GM21825 (cell line): ENCODE data around the gene PCDH18.
"Not testable (repeated sequence)": the region's sequence is repeated elsewhere in the genome, so short reads cannot be mapped to it uniquely, and the experiment has no call there.

Experiments
- ATAC-seq: cut with Tn5 transposase; IDR thresholded peaks from one replicate; pipeline ENCODE4 v1.9.1; 2021; ENCODE audit warnings: mild to moderate bottlenecking, moderate library complexity; ENCODE audit not compliant: unreplicated experiment

PCDH18 gene, protein sequence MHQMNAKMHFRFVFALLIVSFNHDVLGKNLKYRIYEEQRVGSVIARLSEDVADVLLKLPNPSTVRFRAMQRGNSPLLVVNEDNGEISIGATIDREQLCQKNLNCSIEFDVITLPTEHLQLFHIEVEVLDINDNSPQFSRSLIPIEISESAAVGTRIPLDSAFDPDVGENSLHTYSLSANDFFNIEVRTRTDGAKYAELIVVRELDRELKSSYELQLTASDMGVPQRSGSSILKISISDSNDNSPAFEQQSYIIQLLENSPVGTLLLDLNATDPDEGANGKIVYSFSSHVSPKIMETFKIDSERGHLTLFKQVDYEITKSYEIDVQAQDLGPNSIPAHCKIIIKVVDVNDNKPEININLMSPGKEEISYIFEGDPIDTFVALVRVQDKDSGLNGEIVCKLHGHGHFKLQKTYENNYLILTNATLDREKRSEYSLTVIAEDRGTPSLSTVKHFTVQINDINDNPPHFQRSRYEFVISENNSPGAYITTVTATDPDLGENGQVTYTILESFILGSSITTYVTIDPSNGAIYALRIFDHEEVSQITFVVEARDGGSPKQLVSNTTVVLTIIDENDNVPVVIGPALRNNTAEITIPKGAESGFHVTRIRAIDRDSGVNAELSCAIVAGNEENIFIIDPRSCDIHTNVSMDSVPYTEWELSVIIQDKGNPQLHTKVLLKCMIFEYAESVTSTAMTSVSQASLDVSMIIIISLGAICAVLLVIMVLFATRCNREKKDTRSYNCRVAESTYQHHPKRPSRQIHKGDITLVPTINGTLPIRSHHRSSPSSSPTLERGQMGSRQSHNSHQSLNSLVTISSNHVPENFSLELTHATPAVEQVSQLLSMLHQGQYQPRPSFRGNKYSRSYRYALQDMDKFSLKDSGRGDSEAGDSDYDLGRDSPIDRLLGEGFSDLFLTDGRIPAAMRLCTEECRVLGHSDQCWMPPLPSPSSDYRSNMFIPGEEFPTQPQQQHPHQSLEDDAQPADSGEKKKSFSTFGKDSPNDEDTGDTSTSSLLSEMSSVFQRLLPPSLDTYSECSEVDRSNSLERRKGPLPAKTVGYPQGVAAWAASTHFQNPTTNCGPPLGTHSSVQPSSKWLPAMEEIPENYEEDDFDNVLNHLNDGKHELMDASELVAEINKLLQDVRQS

GRCh38 chr4:137531986-137532868 is at the start of gene PCDH18:
PCDH18 (minus strand) TSS chr4:137532494; CDS start chr4:137532088, 406 bp downstream.
- no peak for ATAC-seq

GRCh38 chr4:137576446-137576845 is 44.2 kb upstream of the PCDH18 start:
- no peak for ATAC-seq

DNA sequence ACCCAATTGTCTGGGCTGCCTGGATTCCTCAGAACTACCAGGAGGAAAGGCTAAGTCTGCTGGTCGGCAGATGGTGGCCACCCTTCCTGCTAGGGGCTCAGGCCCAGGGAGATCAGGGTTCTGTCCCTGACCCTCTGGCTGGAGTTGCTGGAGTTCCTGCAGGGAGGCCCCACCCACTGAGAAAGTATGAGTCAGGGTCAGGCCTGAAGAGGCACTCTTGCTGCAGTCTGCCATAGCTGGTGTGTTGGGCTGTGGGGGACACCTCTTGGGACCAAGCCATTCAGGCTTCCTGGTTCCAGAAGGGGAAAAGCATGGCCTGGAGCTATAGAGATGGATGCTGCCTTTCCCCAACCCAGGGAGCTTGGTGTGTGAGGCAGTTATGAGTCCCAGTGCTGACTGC is 40.4 kb upstream of the PCDH18 start:
- no peak for ATAC-seq

DNA sequence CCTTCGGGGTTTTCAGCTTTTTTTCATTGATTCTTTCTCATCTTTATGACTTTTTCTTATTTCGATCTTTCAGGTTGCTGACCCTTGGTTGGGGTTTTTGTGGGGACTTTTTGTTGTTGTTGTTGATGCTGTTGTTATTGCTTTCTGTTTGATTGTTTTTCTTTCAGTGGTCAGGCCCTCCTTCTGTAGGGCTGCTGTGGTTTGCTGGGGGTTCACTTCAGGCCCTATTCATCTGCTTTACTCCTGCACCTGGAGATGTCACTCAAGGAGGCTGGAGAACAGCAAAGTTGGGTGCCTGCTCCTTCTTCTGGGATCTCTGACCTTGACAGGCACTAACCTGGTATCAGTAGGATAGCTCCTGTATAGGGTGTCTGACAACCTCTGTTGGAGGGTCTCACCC is 39.9 kb upstream of the PCDH18 start:
- no peak for ATAC-seq

DNA sequence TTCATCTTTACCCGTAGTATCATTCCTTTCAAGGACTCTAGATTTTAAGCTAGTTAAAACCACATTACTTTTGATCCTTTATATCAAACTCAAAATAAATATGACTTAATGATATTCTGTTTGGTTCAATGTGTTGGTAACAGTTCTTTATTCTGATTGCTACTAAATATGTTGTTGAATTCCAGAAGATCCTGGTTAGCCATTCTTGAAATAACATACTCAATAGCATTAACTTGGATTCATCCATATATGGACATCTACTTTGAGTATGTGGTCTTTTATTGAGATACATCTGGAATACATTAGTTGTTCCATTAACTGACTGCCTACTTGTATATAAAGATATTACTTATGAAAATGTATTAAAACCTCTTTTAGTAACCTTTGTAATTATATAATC is 27.5 kb upstream of the PCDH18 start:
- no peak for ATAC-seq

- ATAC-seq = no peak
Observed at GRCh38 chr4:137558951-137559350, 26.7 kb upstream of the PCDH18 start.

GRCh38 chr4:137545461-137545861 is 13.2 kb upstream of the PCDH18 start:
- no peak for ATAC-seq

- no peak for ATAC-seq
Observed at GRCh38 chr4:137543648-137544047, 11.4 kb upstream of the PCDH18 start.

- ATAC-seq = no peak
Observed at GRCh38 chr4:137543198-137543597, 10.9 kb upstream of the PCDH18 start.

- no peak for ATAC-seq
Observed at GRCh38 chr4:137541876-137542646, 9.8 kb upstream of the PCDH18 start.

DNA sequence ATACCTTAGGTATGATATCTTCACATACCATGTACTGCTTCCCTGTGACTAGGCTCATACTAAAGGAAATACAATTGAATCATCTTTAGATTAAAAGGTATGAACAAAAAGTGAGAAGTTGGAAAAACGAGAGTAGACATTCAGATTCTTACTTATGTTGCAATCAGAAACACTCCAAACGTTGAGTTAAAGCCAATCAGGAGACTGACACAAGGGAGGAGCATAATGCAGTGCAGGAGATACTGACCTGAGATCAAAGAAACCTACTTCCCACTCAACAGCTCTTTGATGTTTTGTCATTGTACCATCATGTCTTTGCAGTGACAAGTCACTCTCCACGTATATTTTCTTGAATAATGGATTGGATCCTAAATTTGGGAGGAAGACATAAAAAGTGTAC is 8.9 kb upstream of the PCDH18 start:
- no peak for ATAC-seq

DNA sequence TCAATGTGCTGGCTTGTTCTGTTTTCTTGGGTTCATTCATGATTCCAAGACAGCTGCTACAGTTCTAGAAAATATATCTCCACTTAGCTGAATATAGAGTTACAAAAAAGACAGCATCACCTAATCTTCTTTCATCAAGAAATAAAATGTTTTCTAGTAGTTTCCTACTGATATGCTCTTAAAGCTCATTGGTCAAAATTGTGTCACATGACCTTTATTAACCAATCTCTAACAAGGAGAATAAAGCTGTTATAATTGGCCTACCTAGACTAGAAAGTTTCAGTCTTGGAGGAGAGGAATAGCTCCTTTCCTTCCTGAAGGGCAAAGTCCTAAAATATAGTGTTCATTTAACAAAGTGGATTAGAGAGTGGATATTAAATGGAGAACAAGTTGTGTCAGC is 8.1 kb upstream of the PCDH18 start:
- no peak for ATAC-seq

DNA sequence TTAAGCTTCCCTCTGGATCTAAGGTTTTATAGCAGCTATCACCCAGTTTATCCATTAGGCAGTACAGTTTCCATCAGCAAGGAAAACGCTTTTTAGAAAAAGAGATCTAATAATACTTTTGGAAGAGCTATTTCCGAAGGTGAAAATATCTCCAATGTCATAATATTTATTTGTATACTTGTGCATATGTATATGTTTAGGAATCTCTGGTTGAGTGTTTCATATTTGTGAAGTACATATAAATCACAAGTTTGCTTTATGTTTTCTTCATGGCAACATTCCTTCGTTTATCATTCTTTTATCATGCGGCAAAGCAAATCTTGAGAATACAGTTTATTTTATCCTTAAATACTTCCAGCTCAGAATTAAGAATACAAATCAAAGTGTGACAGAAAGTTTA is 6.2 kb upstream of the PCDH18 start:
- no peak for ATAC-seq

- ATAC-seq = not testable (repeated sequence)
Observed at GRCh38 chr4:137537807-137538206, 5.5 kb upstream of the PCDH18 start.

DNA sequence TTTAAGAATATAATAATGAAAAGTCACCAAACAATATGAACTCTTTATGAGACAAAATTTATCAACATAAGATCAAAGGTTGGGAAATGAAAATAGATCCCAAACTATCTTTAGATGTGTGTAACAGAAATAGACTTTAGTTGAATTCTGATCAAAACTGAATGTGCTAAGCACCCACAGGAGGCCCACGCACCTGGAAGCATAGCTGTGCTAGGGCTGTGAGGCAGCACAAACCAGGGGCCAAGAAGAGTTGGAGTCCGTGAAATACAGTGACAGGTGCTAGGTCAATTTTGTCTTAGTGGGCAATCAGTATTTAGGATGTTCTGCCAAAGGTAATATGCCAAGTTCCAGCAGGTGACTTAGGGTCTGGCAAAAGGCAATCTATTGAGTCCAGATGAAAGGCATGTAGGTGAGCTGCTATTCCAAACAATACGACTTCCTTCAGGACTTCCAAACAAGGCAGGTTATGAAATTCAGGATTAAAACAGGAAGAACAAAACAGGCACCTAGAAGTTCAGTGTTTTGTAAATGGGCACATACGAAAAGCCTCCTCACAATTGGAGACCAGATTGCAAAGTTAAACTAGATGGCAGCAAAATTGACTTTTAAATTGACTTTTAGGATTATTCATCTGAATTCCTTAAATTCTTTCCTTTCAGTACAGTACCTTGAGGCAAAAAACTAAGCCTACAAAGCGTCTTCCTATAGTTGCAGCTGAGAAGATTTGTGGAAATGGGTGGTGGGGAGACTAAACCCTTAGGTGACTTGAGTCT is 4.7 kb upstream of the PCDH18 start:
- no peak for ATAC-seq

GRCh38 chr4:137535718-137536117 is 3.4 kb upstream of the PCDH18 start:
- ATAC-seq = no peak

GRCh38 chr4:137534516-137534915 is 2.2 kb upstream of the PCDH18 start:
- ATAC-seq = no peak

- no peak for ATAC-seq
Observed at GRCh38 chr4:137533855-137534254, 1.6 kb upstream of the PCDH18 start.

- no peak for ATAC-seq
Observed at GRCh38 chr4:137532869-137533236, 559 bp upstream of the PCDH18 start.
